A549 (cell line): ENCODE measurements around the gene SOX5. TPM values are rescaled to one million over a fixed set of nuclear protein-coding genes. Genes with fewer than 3 reads are reported as not detected.

Experiments used
- ATAC-seq, 2 experiments: fragments of 200-7000 bp in 1 of 2; fragments of >200 bp in 1 of 2; cut with Nextera tagmentation in 1 of 2; cut with Tn5 transposase in 1 of 2; 3 replicates each; pipeline versions ENCODE4 v1.8.0 to v1.9.1; 2018 to 2020; ENCODE audit warnings: mild to moderate bottlenecking in 1 of 2, moderate library complexity in 1 of 2
- CTCF ChIA-PET: fragments of 300-600 bp; sonication (Branson Sonifier 250); formaldehyde crosslinking; extraction: SDS; loops from one replicate; lab custom pipeline; 2021; ENCODE audit warnings: antibody characterized with exemption, inconsistent platforms; lab: Yijun Ruan, JAX
- POLR2A ChIA-PET: fragments of 350-600 bp; formaldehyde crosslinking; extraction: SDS; loops from one replicate; lab custom pipeline; 2021; ENCODE audit warnings: antibody characterized with exemption, inconsistent platforms; lab: Yijun Ruan, JAX
- DNase-seq, 2 experiments: peaks; one replicate each; pipeline versions ENCODE4 v3.0.0 to v3.0.0-alpha.2; 2011 to 2016; ENCODE audit warnings: low read depth in 1 of 2, low spot score in 1 of 2
- FAIRE-seq: peaks from 2 replicates; lab custom pipeline; 2011; peaks lifted over from hg19 to GRCh38; lab: Jason Lieb, UNC
- H3K27ac ChIP-seq, 2 experiments: fragments of >200 bp; sonication (Bioruptor Twin); formaldehyde crosslinking; 3 replicates each; pipeline ENCODE4 v1.5.1; 2016 to 2017
- H3K4me1 ChIP-seq: fragments of >200 bp; sonication (Bioruptor Twin); formaldehyde crosslinking; 3 replicates; pipeline ENCODE4 v1.6.1; 2016
- H3K4me2 ChIP-seq: fragments of >200 bp; sonication (Bioruptor Twin); formaldehyde crosslinking; 3 replicates; pipeline ENCODE4 v1.6.1; 2016
- H3K4me3 ChIP-seq: fragments of >200 bp; sonication (Bioruptor Twin); formaldehyde crosslinking; 3 replicates; pipeline ENCODE4 v1.5.1; 2016
- H3K9me3 ChIP-seq: fragments of >200 bp; sonication (Bioruptor Twin); formaldehyde crosslinking; 3 replicates; pipeline ENCODE4 v1.6.1; 2016
- ATOH8 ChIP-seq: fragments of 250-450 bp; sonication (Bioruptor Pico); IDR thresholded peaks from 2 replicates; pipeline ENCODE4 v1.5.0; 2020; ENCODE audit warnings: low read depth, mild to moderate bottlenecking, moderate library complexity
- BHLHE40 ChIP-seq: IDR thresholded peaks from 2 replicates; pipeline ENCODE4 v1.6.1; 2012; ENCODE audit warnings: low read depth, low read length, inconsistent platforms
- E2F6 ChIP-seq: IDR thresholded peaks from 2 replicates; pipeline ENCODE4 v1.6.1; 2012; ENCODE audit warnings: low read depth, borderline replicate concordance
- EHF ChIP-seq: fragments of 250-450 bp; sonication (Bioruptor Pico); IDR thresholded peaks from 2 replicates; pipeline ENCODE4 v1.5.0; 2020; ENCODE audit warnings: mild to moderate bottlenecking
- EP300 ChIP-seq, 2 experiments: fragments of >200 bp; sonication (Bioruptor Twin); formaldehyde crosslinking; IDR thresholded peaks; 2 replicates in 1 of 2; 3 replicates in 1 of 2; pipeline ENCODE4 v1.6.1; 2016 to 2017
- FOSB ChIP-seq: fragments of 250-450 bp; sonication (Bioruptor Pico); IDR thresholded peaks from 2 replicates; pipeline ENCODE4 v1.5.0; 2020; ENCODE audit warnings: mild to moderate bottlenecking, moderate library complexity
- FOSL2 ChIP-seq, 2 experiments: fragments of 450-650 bp in 1 of 2; fragments of >200 bp in 1 of 2; sonication (Bioruptor Twin) in 1 of 2; formaldehyde crosslinking; IDR thresholded peaks; 2 replicates each; pipeline versions ENCODE4 v1.5.0 to v1.6.1; 2016 to 2020; ENCODE audit warnings: mild to moderate bottlenecking in 1 of 2, moderate library complexity in 1 of 2
- HDAC2 ChIP-seq: fragments of 200-600 bp; sonication (generic); IDR thresholded peaks from 2 replicates; pipeline ENCODE4 v1.6.1; 2016
- HEYL ChIP-seq: fragments of 250-450 bp; sonication (Bioruptor Pico); IDR thresholded peaks from 2 replicates; pipeline ENCODE4 v1.8.0; 2021; ENCODE audit warnings: mild to moderate bottlenecking, moderate library complexity
- HOXB5 ChIP-seq: fragments of 250-450 bp; sonication (Bioruptor Pico); IDR thresholded peaks from 2 replicates; pipeline ENCODE4 v1.5.0; 2020; ENCODE audit warnings: mild to moderate bottlenecking, moderate library complexity
- JUN ChIP-seq, 2 experiments: fragments of >200 bp; sonication (Bioruptor Twin); formaldehyde crosslinking; IDR thresholded peaks; 2 replicates in 1 of 2; 3 replicates in 1 of 2; pipeline ENCODE4 v1.6.1; 2016 to 2017
- JUNB ChIP-seq: fragments of >200 bp; sonication (Bioruptor Twin); formaldehyde crosslinking; IDR thresholded peaks from 2 replicates; pipeline ENCODE4 v1.6.1; 2016
- MAFK ChIP-seq: fragments of 450-650 bp; IDR thresholded peaks from 2 replicates; pipeline ENCODE4 v1.6.1; 2014; ENCODE audit not compliant: partially characterized antibody
- MAZ ChIP-seq: fragments of 150-350 bp; IDR thresholded peaks from 2 replicates; pipeline ENCODE4 v1.6.1; 2014; ENCODE audit warnings: antibody characterized with exemption, low read depth, low read length, borderline replicate concordance
- MYC ChIP-seq: IDR thresholded peaks from 2 replicates; pipeline ENCODE4 v1.6.1; 2012; ENCODE audit warnings: mild to moderate bottlenecking, inconsistent platforms, low read length, improper control_type of control experiment, borderline replicate concordance
- NPAS2 ChIP-seq: fragments of 250-450 bp; sonication (Bioruptor Pico); IDR thresholded peaks from 2 replicates; pipeline ENCODE4 v1.8.0; 2022; ENCODE audit warnings: mild to moderate bottlenecking, moderate library complexity, borderline replicate concordance
- NR3C1 ChIP-seq: fragments of >200 bp; sonication (Bioruptor Twin); formaldehyde crosslinking; IDR thresholded peaks from 3 replicates; pipeline ENCODE4 v1.6.1; 2017
- PBX3 ChIP-seq: IDR thresholded peaks from 2 replicates; pipeline ENCODE4 v1.6.1; 2012
- RAD21 ChIP-seq, 2 experiments: fragments of >200 bp in 1 of 2; sonication (Bioruptor Twin) in 1 of 2; formaldehyde crosslinking in 1 of 2; IDR thresholded peaks in 1 of 2; conservative IDR thresholded peaks in 1 of 2; 2 replicates in 1 of 2; 3 replicates in 1 of 2; pipeline ENCODE4 v1.6.1; 2012 to 2018; ENCODE audit warnings: inconsistent platforms in 1 of 2
- RARB ChIP-seq: fragments of 250-450 bp; sonication (Bioruptor Pico); IDR thresholded peaks from 2 replicates; pipeline ENCODE4 v1.8.0; 2021; ENCODE audit warnings: mild to moderate bottlenecking, moderate library complexity
- REST ChIP-seq: fragments of 200-600 bp; sonication (generic); IDR thresholded peaks from 2 replicates; pipeline ENCODE4 v1.6.1; 2016; ENCODE audit warnings: antibody characterized with exemption, mild to moderate bottlenecking, moderate library complexity
- RFX5 ChIP-seq: fragments of 450-650 bp; IDR thresholded peaks from 2 replicates; pipeline ENCODE4 v1.7.1; 2014; ENCODE audit warnings: antibody characterized with exemption, mild to moderate bottlenecking, moderate library complexity
- TFCP2L1 ChIP-seq: fragments of 250-450 bp; sonication (Bioruptor Pico); IDR thresholded peaks from 2 replicates; pipeline ENCODE4 v1.5.0; 2021; ENCODE audit warnings: mild to moderate bottlenecking
- ZC3H11A ChIP-seq: fragments of 450-650 bp; IDR thresholded peaks from 2 replicates; pipeline ENCODE4 v1.6.1; 2014; ENCODE audit warnings: antibody characterized with exemption, mild to moderate bottlenecking
- ZFP36 ChIP-seq: fragments of 450-650 bp; IDR thresholded peaks from 2 replicates; pipeline ENCODE4 v1.6.1; 2014; ENCODE audit warnings: borderline replicate concordance; ENCODE audit not compliant: partially characterized antibody
- ZSCAN20 ChIP-seq: fragments of 250-450 bp; sonication (Bioruptor Pico); IDR thresholded peaks from 2 replicates; pipeline ENCODE4 v1.8.0; 2022; ENCODE audit warnings: mild to moderate bottlenecking, moderate library complexity
- WGBS: methylation state at CpG from one replicate; pipeline ENCODE4 v1.1.6; 2017; ENCODE audit errors: missing lambda C conversion rate; 5-methylcytosine and 5-hydroxymethylcytosine counted together
- polyA plus RNA-seq, 4 experiments: library from polyadenylated mRNA; depleted of rRNA in 3 of 4; stranded (reverse); fragments of >200 nt; fragmentation: RNase III in 1 of 4; extraction: RNeasy Plus Mini Kit Qiagen cat#74134 plus additional on column Dnase treatment in 1 of 4; gene quantifications; 2 replicates in 3 of 4; 3 replicates in 1 of 4; pipeline ENCODE4 v1.2.3, GENCODE V29; 2011 to 2017

SOX5 gene
- polyA plus RNA-seq, 2 of the 4 experiments (the other 2 are of a cell fraction), result not detected

- FAIRE-seq, result no peak
- POLR2A ChIA-PET, result no interaction called here
- Histone ChIP-seq H3K4me3 (no peak overlapping the region), H3K9me3 (no peaks in the 10 kb centered on the region), H3K27ac (no peak overlapping the region), H3K4me1 (no peaks in the 10 kb centered on the region), H3K4me2 (no peak overlapping the region)
- DNase-seq, result no peak
- 11% methylated on average over 1 of the region's 1 CpG for WGBS
- TF ChIP-seq FOSB (no peak), RFX5 (no peak), ZSCAN20 (CRISPR knock-in tag) (no peak), HOXB5 (no peak), NPAS2 (CRISPR knock-in tag) (no peak), RARB (CRISPR knock-in tag) (no peak), EHF (CRISPR knock-in tag) (no peak), ZC3H11A (no peak), MYC (no peak), PBX3 (no peak), HEYL (no peak)
- CTCF ChIA-PET, result no interaction called here
- ATAC-seq, result no peak
These were observed 189.0 kb downstream of the SOX5 start for GRCh38 chr12:23760495-23760894.

- no peak for FAIRE-seq
- Histone ChIP-seq H3K27ac (no peak overlapping the region), H3K4me2 (no peak overlapping the region), H3K4me1 (no peaks in the 10 kb centered on the region)
- 5% methylated on average over 3 of the region's 3 CpGs for WGBS
- ChIA-PET POLR2A (no interaction called here), CTCF (no interaction called here)
- no peak for DNase-seq
- TF ChIP-seq RFX5, result no peak
- TF ChIP-seq MAFK, result no peak
- no peak for TF ChIP-seq NPAS2 (CRISPR knock-in tag)
- no peak for TF ChIP-seq JUNB
- TF ChIP-seq, all 56 proteins: peak for 0
- ATAC-seq, result no peak
- no peak overlapping the region for H3K4me3 ChIP-seq
- no peaks in the 10 kb centered on the region for H3K9me3 ChIP-seq
These were observed 190.9 kb downstream of the SOX5 start for GRCh38 chr12:23758608-23759007.

- FAIRE-seq (no peak), ATAC-seq (no peak), DNase-seq (no peak)
- Histone ChIP-seq H3K4me1 (no peaks in the 10 kb centered on the region), H3K27ac (no peak overlapping the region), H3K9me3 (no peaks in the 10 kb centered on the region), H3K4me3 (no peak overlapping the region), H3K4me2 (no peak overlapping the region)
- CTCF ChIA-PET, result no interaction called here
- no peak for TF ChIP-seq EP300 (IDR thresholded peaks at IDR 0.05)
- TF ChIP-seq MAZ, result no peak
- no peak for TF ChIP-seq ZFP36
- TF ChIP-seq HDAC2, result no peak
- no peak for TF ChIP-seq E2F6
- no peak for TF ChIP-seq BHLHE40
- no peak for TF ChIP-seq HOXB5
- WGBS, result 8% methylated on average over 1 of the region's 1 CpG
- POLR2A ChIA-PET, result no interaction called here
These were observed 191.9 kb downstream of the SOX5 start for GRCh38 chr12:23757541-23757962.

GRCh38 chr12:23756416-23756815 lies 193.1 kb downstream of the SOX5 start:
- Histone ChIP-seq H3K4me1 (no peaks in the 10 kb centered on the region), H3K9me3 (no peaks in the 10 kb centered on the region), H3K4me3 (no peak overlapping the region), H3K4me2 (no peak overlapping the region), H3K27ac (no peak overlapping the region)
- FAIRE-seq, result no peak
- CTCF ChIA-PET, result no interaction called here
- no peak for ATAC-seq
- 50% methylated on average over 2 of the region's 2 CpGs for WGBS
- no peak for DNase-seq
- TF ChIP-seq ATOH8 (CRISPR knock-in tag) (no peak), JUN (IDR thresholded peaks at IDR 0.05) (no peak), EP300 (IDR thresholded peaks at IDR 0.05) (no peak), ZC3H11A (no peak), HOXB5 (no peak), TFCP2L1 (CRISPR knock-in tag) (no peak), NR3C1 (no peak), RAD21 (conservative IDR thresholded peaks at IDR 0.05 in 1 of 2, IDR thresholded peaks at IDR 0.05 in 1 of 2) (no peak), ZSCAN20 (CRISPR knock-in tag) (no peak), MYC (no peak), JUNB (no peak), REST (no peak), FOSL2 (IDR thresholded peaks at IDR 0.05) (no peak), FOSL2 (CRISPR knock-in tag; IDR thresholded peaks at IDR 0.05) (no peak)
- POLR2A ChIA-PET, result no interaction called here
